Measurements from ENCODE around the gene SLIT3.

SLIT3 gene

GRCh38 chr5:169298193-169298592, 2.7 kb downstream of the SLIT3 start:
- DNase-seq = no peak

DNA sequence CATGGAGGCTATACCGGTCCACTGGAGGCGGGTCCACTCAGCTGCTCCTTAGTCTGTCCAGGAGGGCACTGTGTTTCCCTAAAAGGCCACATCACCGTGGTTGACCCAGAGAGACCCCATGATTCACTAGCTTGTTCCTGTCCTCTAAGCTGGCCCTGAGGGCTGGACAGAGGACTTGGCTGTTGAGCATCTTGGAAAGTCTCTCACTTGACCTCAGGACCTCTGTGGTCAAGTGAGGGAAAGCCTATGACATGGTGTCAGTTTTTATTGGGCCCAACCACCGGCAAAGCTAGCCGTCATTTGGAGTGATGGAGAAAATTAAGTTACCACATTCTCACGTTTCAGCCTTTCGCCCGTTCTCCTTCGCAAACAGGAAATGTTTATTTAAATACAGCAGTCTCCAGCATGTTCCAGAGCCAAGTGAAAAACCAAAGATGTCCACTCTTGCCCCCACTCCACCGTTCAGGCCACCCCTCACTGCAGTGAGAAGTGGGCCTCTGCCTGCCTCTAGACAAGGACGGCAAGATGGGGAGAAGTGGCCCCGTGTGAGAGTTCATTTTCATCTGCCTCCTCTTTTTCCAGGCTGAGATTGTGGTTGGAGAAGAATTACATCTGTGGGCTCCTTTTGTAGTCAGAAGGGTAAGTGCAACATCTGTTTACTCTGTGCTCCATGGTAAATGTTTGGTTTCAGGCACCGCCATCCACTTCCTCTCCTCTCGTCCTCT, 4.4 kb downstream of the SLIT3 start:
- DNase-seq = peak; percentile 27

DNA sequence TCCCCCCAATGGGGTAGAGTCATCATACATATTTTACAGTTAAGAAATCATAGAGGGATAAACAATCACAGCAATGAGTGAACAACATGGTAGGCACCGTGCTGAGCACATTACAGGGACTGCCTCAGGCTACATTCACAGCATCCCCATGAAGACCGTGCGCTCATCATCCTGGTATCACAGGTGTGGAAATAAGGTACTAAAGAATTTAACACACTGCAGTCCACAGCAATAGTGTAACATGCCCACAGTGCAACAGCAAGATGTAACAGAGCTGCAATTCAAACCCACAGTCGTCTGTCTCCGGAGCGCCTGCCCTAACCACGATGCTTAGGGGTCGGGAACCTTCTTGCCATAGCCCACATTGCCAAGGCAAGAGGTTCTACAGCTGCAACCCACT, 5.6 kb downstream of the SLIT3 start:
- DNase-seq = no peak

- DNase-seq = no peak
Measured at GRCh38 chr5:169294621-169295020, 6.3 kb downstream of the SLIT3 start.

- DNase-seq = no peak
Measured at GRCh38 chr5:169291877-169292276, 9.1 kb downstream of the SLIT3 start.

- DNase-seq = no peak
Measured at GRCh38 chr5:169290895-169291294, 10.0 kb downstream of the SLIT3 start.

DNA sequence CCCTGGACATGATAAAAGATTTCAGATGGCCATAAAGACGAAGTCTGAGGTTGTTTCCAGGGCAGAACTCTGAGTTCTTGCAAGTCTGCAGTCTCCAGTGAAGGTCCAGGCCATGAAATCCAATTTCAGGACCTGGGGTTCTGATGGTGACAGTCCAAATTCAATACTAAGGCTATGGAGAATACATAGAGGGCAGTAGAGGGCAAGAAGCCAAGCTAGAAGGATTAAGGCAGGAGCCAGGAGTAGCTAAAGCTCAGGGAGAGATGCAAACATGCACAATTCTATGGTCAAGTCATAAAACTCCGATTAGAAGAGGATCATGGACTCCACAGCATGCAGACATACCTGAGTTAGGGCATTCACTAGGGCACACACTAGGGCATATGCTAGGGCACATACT, 11.4 kb downstream of the SLIT3 start:
- no peak for DNase-seq

- DNase-seq = no peak
Measured at GRCh38 chr5:169288066-169288930, 12.6 kb downstream of the SLIT3 start.

GRCh38 chr5:169287529-169287928, 13.4 kb downstream of the SLIT3 start:
- no peak for DNase-seq

- DNase-seq = no peak
Measured at GRCh38 chr5:169286572-169287300, 14.2 kb downstream of the SLIT3 start.

DNA sequence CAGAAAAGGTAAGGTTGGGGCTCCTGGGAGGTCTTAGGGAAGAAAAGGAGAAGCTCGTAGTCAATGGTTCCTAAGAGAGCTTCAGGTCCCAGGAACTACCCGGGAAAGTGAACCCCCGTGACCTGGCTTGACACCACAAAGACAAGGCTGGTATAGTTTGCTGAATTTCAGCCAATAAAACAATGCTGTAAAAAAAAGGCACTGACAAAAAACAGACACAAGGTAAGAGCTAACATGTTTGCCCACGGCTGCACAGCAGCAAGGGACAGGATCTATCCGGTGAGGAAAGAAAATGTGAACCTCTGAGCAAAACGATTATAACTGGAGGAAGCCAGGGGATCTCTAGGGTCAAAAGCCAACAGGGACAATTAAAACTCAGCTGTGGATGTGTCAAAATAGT, 17.1 kb downstream of the SLIT3 start:
- no peak for DNase-seq

GRCh38 chr5:169281625-169282024, 19.3 kb downstream of the SLIT3 start:
- DNase-seq = no peak

DNA sequence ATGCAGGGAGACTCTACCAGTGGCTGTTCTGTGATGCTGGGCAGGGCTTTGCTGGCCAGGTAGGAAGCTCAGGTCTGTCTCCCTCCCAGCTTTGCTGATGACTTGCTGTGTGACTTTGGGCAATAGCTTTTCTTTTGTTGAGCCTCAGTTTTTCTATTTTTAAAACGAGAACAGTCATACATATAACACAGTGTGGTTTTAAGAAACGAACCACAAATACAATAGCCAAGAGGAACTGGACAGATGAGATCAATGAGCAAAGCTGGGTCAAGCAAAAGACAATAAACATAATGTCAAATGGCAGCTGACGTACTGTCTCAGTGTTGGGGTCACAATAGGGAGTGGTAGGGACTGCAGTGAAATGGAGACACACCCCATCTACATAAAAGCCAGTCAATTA, 20.2 kb downstream of the SLIT3 start:
- no peak for DNase-seq

DNA sequence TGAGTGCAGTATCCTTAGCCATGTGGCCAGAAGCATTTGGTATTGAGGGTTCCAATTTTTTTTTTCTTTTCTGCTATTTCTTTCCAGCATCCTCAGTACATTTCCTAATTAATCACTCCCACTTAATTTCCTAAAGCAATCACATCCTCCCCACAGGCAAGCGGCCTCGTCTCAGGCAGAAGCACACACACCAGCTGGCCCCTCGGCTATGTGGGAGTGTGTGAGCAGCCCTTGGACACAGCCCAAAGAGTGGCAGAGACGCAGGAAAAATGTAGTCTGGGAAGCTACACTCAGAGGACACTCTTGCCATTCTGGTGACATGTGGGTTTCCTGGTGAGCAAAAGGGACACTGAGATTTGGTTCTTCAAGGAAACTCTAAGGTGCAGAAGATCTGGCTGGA, 20.7 kb downstream of the SLIT3 start:
- no peak for DNase-seq

DNA sequence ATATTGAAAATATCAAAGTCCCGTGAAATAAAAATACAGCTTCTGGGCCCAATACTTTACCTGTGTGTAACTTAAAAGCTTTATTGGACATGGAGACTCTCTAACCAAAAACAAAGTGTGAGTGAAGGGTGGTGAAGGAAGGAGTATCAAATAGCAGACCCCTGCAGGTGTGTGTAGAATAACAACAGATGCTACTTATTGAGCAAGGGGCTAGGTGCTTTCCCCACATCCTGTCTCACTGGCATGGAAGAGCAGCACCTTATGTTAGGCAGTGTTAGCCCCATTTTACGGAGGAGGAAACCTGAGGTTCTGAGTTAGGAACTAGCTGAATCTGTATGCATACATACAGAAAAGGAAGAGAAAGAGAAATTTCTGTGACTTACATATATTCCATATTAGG, 21.8 kb downstream of the SLIT3 start:
- no peak for DNase-seq

DNA sequence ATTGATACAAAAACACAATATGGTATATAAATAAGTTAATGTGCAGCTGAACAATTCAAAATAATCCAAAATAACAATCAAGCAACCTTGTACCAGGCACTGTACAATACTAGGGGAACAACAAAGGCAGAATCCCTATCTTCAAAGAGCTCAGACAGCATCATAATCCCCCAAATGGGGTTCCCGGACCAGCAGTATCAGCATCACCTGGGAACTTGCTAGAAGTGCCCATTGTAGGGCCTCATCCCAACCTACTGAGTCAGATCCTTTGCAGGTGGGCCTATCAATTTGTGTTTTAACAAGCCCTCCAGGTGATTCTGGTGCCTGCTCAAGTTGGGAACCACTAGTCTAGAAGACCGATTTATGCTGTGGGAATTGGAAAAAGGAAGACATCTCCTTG, 27.1 kb downstream of the SLIT3 start:
- DNase-seq = no peak

- DNase-seq = no peak
Measured at GRCh38 chr5:169273451-169273850, 27.5 kb downstream of the SLIT3 start.

GRCh38 chr5:169272731-169273427, 28.1 kb downstream of the SLIT3 start:
- peak; percentile 78 for DNase-seq

GRCh38 chr5:169272111-169272510, 28.8 kb downstream of the SLIT3 start:
- DNase-seq = no peak

GRCh38 chr5:169270827-169271226, 30.1 kb downstream of the SLIT3 start:
- no peak for DNase-seq

GRCh38 chr5:169268019-169268418, 32.9 kb downstream of the SLIT3 start:
- no peak for DNase-seq

DNA sequence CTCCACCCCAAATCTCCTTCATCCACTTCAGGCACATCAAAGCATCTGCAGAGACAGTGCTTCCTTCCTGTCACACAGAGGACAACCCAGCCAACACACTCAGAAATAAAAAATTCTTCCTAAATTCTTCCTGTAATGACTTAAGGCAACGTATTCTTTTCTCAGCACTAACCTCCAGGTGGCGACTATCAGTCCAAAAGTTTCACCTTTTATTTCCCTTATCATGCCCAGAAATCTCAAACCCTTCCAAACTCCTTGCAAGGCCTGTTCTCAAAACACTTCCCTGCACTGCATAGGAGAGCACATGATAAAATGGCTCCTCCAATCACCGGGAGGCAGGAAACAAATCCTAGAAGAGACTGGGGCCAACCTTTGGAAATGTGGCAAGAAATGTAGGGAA, 35.1 kb downstream of the SLIT3 start:
- DNase-seq = no peak

GRCh38 chr5:169263591-169263990, 37.3 kb downstream of the SLIT3 start:
- no peak for DNase-seq
